ENCODE results near the gene WDR88.
"Not testable (repeated sequence)": the region's sequence is repeated elsewhere in the genome, so short reads cannot be mapped to it uniquely, and the experiment has no call there.

WDR88 gene

DNA sequence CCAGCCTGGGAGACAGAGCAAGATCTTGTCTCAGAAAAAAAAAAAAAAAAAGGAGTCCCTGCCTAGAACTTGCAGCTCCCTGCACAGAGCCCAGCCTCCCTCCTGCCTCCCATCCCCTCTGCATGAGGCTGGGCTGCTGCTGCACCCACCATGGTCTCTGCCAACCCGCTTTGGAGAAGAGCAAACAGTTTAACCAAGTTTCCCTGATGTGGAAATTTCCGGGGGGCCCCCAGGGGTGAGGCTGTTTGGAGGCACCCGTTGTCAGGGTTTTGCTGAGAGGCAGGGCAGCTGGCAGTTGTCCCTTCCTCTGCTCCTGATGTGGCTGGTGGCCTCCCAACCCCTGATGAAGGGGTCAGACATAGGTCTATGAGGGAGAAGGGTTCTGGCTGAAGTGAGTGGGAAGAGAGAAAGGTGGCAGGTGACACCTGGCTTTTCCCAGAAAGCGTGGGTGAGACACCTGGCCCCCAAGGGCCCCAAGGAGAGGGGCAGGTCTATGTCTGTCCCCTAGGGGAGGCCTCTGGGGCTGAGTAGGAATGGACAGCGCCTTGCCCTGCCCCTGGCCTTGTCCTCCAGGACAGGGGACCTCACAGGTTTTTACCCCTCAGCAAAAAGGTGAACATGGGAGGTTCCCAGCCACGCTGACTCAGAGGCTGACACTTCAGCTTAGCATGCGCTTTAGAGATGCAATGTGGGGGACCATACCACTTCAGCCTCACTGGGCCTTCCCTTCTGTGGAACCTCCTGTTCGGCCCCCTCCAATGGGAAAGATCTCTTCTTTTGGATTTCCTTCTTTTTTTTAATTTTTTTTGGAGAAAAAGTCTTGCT, 67.7 kb downstream of the WDR88 start:
- no peak for FAIRE-seq

DNA sequence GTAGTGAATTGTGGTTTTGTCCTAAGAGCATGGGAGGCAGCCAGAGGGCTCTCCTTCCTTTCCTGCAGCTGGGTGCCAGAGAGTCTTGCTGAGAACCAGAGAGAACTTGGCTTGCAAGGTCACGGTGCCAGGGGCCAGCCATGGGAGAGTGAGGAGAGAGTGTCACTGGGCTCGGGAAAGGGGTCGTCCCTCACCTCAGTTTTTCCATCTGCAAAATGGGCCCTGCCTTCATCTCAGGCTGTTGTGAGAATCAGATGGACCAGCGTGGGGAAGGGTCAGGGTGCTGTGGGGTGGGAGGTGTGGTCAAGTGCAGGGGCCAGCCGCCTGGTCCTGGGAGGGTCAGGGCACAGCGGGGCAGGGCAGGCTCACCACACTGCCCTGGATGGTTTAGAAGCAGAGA, 69.6 kb downstream of the WDR88 start:
- FAIRE-seq: no peak

DNA sequence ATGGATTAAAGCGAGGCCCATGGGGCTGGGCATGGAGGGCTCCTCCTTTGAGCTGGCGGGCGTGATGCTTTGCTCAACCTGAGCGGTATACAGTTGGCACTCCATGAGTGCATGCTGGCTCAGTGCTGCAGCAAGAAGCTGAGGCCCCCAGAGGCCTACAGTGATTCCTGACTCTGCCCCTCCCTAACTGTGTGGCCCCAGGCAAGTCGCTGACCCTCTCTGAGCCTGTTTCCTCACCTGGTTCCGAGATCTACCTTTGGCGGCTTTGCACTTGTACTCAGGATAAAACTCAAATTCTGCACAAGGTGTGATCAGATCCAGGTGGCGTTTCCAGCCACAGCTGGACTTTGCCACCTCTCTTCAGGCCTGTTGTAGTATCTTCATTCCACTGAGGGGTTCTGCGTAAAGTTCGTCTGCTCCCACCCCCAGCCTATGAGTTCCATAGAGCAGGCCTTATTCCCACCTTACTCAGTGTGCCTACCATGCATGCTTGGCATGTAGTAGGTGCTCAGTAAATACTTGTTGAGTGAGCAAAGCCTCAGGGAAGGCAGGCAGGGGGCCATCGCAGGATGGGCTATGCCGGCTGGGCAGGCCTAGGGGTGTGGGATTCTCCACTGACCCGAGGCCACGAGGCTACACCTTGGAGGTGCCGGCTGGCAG, 70.1 kb downstream of the WDR88 start:
- no peak for FAIRE-seq

DNA sequence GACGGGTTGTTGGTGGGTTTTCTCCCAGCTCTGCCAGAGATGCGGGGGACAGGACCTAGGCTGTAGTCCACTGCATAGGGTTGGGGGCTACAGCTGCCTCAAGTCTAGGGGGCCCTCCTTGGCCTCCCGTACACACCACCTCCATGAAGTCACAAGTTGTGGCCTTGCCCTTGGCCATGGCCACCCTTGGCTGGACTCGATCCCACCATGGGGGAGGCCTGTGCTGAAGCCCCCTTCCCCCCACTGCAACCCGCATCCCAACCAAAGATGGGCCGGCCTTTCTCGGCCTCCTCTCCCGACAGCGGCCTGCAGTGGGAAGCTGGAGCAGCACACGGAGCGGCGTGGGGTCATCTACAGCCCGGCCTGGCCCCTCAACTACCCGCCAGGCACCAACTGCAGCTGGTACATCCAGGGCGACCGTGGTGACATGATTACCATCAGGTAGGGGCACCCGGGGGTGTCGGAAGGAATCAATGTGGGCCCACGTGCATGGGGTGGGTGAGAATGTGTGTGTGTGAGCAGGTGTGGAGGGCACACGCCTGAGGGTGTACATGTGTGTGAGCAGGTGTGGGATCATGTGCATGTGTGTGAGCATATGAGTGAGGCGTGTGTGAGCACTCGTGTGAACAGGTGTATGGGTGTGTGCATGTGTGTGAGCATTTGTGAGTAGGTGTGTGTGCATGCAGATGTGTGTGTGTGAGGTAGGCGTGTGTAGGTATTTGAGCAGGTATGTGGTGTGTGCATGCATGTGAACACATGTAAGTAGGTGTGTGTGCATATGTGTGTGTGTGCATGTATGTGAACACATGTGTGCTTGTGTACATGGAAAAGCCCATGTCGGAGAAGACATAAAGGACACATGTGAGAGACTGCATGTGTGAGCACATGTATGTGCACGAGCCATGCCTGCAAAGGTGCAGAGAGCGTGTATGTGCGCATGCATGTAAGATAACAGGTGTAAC, 70.9 kb downstream of the WDR88 start:
- no peak for FAIRE-seq

DNA sequence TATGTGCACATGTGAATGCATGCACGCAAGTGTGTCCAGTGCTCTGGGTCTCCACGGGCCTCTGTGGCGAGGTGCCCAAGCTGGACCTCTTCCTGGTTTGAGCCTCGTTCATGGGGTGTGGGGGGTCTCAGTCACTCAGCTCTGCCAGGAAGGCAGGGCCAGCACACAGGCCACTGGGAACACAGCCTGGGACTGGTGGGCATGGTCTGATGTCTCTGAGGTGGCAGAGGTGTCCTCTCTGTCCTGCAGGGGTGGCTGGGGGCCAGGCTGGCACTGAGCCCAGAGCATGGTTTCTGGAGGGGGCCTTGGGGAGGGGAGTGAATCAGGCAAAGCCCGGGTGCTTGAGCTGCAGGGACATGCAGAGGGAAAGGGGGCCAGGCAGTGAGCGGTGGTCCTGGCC, 71.6 kb downstream of the WDR88 start:
- FAIRE-seq: no peak

DNA sequence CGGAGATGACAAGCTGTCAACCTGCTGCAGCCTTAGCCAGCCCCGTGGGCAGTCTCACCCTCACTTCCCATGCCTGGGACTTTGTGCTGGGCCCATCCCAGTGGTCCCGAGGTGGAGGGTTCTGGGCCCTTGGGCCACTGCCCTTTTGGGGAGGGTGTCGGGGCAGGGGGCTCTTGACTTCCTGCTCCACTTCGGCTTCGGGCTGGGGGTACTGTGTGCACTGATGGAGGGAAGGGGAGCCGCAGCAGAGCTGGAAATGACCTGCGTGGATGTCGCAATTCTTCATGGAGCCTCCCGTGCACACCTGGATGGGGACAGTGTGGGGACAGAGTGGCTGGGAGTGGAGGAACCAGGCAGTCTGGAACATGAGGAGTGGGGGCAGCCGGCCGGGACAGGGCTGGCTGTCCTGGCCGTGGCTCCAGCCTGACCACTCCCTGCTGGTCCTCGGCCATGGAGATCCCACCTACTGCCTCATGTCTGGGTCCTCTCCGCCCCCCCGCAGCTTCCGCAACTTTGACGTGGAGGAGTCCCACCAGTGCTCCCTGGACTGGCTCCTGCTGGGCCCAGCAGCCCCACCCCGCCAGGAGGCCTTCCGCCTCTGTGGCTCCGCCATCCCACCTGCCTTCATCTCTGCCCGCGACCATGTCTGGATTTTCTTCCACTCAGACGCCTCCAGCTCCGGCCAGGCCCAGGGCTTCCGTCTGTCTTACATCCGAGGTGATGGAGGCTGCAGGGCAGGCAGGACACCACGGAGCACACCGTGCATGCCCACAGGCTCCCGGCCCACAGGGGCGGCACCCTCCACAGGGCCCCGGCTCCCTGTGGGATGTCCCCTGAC, 72.4 kb downstream of the WDR88 start:
- no peak for FAIRE-seq

DNA sequence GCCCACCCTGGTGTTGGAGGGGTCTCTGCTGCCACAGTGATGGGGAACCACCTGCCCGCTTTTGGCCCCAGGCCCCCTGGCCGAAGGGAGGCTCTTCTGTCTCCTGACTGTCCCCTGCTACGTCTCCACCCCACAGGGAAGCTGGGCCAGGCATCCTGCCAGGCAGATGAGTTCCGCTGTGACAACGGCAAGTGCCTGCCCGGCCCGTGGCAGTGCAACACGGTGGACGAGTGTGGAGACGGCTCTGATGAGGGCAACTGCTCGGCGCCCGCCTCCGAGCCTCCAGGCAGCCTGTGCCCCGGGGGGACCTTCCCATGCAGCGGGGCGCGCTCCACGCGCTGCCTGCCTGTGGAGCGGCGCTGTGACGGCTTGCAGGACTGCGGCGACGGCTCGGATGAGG, 73.2 kb downstream of the WDR88 start:
- no peak for FAIRE-seq

DNA sequence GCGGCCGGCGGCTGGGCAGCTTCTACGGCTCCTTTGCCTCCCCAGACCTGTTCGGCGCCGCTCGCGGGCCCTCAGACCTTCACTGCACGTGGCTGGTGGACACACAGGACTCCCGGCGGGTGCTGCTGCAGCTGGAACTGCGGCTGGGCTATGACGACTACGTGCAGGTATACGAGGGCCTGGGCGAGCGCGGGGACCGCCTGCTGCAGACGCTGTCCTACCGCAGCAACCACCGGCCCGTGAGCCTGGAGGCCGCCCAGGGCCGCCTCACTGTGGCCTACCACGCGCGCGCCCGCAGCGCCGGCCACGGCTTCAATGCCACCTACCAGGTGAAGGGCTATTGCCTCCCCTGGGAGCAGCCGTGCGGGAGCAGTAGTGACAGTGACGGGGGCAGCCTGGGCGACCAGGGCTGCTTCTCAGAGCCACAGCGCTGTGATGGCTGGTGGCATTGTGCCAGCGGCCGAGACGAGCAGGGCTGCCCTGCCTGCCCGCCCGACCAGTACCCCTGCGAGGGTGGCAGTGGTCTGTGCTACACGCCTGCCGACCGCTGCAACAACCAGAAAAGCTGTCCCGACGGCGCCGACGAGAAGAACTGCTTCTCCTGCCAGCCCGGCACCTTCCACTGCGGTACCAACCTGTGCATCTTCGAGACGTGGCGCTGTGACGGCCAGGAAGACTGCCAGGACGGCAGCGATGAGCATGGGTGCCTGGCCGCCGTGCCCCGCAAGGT, 73.8 kb downstream of the WDR88 start:
- FAIRE-seq: no peak

DNA sequence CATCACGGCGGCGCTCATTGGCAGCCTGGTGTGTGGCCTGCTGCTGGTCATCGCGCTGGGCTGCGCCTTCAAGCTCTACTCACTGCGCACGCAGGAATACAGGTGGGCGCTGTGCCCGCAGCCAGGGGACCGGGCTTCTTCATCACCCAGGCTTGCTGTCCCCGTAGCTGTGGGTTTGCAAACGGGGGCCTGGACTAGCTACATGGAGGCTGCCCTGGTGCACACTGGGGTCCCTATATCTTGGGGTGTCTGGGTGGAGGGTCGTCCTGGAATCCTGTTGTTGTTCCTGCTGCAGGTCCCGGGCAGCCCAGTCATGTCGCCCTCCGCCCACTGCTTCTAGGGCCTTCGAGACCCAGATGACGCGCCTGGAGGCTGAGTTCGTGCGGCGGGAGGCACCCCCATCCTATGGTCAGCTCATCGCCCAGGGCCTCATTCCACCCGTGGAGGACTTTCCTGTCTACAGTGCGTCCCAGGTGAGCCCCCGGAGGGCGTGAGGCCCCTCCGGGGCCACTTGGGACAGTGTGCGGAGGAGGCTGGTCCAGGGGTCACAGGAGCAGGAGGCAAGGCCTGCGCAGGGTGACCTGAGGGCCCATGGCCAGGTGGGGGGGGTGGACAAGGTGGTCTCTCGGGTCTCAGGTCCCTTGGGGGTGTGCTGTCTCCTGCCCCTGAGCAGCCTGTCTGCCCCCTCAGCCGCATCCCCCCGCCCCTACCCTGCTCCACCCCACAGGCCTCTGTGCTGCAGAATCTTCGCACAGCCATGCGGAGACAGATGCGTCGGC, 74.5 kb downstream of the WDR88 start:
- FAIRE-seq: no peak

DNA sequence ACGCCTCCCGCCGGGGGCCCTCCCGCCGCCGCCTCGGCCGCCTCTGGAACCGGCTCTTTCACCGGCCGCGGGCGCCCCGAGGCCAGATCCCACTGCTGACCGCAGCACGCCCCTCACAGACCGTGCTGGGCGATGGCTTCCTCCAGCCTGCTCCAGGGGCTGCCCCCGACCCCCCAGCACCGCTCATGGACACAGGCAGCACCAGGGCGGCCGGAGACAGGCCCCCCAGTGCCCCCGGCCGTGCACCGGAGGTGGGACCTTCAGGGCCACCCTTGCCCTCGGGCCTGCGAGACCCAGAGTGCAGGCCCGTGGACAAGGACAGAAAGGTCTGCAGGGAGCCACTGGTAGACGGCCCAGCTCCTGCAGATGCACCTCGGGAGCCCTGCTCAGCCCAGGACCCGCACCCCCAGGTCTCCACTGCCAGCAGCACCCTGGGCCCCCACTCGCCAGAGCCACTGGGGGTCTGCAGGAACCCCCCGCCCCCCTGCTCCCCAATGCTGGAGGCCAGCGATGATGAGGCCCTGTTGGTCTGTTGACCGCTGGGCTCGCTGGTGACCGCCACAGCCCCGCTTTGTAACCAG, 75.2 kb downstream of the WDR88 start:
- no peak for FAIRE-seq

DNA sequence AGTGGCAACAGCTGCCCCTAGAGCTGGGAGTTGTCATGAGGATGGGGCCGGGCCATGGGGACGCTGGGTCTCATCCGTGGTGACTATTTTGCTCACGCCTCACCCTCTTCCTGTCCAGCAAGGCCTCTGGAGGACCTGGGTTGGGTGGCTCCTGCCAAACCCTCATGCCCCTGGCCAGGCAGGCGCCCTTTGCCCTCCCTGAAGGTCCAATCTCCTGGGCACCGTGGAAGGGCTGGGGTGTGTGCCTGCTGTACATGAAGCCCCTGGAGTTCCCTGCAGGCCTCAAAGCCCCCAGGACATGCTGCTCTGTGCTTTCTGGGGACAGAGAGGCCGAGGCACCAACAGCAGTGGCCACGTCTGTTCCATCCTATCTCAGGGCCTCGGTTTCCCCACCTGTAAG, 76.0 kb downstream of the WDR88 start:
- FAIRE-seq: no peak

DNA sequence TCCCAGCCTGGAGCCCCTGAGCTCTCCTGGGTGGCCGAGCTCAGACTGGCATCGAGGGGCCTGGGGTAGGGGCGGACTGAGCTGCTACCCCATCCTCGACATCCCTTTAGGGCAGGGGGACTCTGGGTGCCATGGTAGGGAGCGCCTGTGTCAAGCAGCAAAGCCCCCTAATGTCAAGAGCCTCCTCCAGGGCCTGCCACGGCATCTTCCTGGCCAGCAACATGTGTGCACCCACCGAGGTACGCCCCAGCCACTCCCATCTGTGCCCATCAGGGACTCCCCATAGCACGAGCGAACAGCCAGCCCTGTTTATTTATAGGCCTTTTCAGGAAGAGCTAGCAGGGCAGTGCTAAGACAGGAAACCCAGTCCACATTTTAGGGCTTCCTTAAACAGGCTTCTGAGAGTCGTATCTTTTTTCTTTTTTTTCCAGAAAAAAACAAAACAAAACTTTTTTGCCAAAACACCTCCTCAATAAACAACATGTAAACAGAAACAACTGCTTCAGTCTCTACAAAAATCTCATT, 76.5 kb downstream of the WDR88 start:
- FAIRE-seq: no peak

DNA sequence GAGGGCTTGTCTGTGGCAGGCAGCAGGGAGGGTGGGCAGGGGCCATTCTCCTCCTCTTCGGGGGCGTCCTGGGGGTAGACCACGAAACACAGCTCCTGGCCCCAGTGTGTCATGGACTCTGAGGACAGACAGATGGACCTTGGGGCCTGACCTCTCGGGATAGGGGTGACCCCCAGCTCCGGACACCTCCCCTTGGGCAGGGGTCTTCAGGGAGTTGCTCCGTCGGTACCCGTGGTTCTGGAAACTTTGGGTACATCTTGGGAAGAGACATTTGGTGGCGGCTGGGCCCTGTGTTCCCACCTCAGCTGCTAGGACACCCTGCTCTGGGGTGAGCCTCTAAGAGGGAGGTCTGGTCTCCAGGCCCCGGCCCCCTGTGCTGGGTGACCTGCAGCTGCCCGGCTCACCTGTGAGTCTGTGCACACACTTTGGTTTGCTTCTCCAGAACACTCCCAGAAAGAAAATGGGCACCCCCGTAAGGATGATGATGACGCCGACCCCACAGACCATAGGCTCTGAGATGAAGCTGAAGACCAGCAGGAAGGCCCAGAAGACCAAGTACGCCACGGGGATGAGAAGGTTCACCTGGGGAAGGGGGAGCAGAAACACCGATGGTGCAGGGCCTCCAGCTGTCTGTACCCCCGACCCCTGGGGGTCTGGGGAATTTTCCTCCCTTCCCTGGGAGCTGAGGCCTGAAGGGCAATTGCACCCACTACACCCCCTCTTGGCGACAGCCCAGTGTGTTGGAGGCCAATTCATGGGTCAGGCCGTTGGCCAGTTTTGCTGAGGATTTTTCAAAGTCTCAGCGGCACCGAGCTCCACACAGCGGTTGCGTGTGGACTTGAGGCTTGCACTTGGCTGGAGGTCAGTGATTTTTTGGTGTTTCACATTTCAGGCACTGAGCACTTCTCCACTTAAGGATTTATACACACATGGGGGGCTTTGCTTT, 77.3 kb downstream of the WDR88 start:
- no peak for FAIRE-seq

DNA sequence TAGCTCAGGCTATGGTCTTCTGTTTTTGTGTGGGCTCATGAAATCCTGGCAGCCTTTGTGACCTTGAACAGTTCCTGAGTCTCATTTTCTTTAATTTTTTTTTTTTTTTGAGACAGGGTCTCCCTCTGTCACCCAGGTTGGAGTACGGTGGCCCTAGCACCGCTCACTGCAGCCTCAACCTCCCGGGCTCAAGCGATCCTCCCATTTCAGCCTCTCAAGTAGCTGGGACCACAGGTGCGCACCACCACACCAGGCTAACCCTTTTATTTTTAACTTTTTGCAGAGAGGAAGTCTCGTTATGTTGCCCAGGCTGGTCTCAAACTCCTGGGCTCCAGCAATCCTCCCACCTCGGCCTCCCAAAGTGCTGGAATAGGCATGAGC, 77.9 kb downstream of the WDR88 start:
- not testable (repeated sequence) for FAIRE-seq

DNA sequence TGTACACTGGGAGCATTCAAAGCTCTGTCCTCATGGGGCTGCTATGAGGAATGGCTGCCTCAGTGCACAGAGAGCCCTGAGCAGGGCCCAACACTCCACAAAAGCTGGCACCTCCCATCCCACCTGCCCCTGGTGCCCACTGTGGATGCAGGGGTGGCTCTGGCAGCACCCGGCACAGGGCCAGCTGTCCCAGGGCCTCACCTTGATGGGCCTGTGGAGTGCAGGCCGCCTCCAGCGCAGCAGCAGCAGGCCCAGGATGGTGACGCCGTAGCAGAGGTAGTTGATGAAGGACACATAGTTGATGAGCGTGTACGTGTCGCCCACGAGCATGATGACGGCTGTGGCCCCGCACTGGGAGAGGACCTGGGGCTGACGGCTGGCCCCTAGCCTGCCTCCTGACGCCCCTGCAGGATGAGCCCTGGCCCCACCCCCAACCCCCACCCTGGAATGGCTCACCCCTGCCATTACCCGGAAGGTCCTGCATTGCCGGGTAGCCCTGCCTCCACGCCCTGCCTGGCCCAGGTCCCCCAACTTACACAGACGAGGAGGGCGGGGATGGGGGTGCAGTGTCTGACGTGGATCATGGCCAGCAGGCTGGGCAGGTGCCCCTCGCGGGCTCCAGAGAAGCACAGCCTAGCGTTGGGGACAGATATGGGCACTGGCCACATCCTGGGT, 78.5 kb downstream of the WDR88 start:
- no peak for FAIRE-seq

DNA sequence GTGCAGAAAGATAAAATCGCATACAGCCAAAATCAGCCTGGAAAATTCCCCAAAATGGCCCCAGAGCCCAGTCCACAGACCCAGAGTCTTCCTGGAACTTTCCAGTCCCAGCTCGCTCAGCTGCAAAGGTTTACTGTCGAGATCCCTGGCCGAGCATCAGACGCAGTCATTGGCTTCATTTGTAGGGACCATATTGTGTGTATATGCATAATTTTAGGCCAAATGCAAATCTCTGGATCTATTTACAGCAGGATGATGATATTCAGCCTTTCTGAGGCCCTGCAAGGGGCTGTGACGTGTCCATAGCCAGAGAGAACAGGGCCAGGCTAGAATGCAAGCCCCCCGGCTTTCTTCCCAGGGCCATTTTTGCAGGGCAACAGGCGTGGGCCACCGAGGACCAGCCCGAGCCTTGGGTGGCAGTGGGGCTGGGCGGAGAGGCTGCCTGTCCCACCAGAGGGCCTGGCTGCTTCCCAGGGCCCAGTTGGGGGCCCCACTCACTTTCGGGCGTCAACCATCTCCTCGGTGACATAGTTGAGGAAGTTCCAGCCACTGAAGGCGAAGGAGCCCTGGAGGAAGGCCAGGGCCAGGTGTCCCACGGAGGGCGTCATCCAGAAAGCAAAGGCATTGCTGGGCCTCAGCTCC, 80.0 kb downstream of the WDR88 start:
- no peak for FAIRE-seq

DNA sequence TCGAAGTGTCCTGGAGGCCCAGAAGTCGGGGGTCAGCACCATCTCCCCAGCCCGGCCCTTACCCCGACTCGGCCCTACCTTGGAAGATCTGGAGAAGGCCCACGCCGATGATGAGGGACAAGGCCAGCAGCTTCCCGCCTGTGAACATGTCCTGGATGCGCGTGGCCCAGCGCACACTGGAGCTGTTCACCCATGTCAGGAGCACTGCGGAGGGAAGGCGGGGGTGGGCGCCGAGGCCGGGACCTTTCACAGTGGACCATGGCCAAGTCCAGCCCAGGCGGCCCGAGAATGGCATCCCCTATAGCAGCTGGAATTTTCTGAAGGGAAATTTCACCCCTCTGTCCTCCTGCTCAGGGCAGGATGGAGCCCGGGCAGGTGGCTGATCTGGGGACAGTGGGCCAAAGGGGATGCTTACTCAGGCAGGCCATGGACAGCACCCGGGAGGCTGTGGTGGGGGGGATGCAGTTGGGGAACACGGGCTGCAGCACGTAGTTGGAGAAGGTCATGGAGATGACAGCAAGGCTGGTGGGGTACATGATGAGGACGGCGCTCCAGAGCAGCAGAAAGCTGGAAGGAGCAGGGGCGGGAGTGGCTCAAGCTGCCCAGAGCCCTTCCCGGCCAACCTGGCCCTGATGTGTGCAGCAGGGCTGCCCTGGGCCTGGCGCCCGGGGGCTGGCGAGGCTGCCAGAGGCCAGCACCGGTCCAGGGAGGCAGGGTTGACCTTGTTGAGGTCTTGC, 80.7 kb downstream of the WDR88 start:
- no peak for FAIRE-seq

All from endometrium (tissue), 2 donors.